SK-N-SH treated with all-trans-retinoic acid at 6 μM for 48 hours (cell line): ENCODE measurements around the gene FRS3.

Experiments
- ATAC-seq: fragments of 200-7000 bp; cut with Tn5 transposase; 3 replicates; pipeline ENCODE4 v1.9.1; 2020; ENCODE audit warnings: mild to moderate bottlenecking, moderate library complexity
- ARNTL ChIP-seq: fragments of 450-650 bp; formaldehyde crosslinking; IDR thresholded peaks from 2 replicates; pipeline ENCODE4 v1.5.0; 2020; ENCODE audit warnings: low read depth, mild to moderate bottlenecking, moderate library complexity, borderline replicate concordance
- BACH2 ChIP-seq: fragments of 250-450 bp; sonication (Bioruptor Pico); IDR thresholded peaks from 2 replicates; pipeline ENCODE4 v1.9.0; 2021; ENCODE audit warnings: mild to moderate bottlenecking, borderline replicate concordance
- CSDC2 ChIP-seq: fragments of 250-450 bp; sonication (Bioruptor Pico); IDR thresholded peaks from 2 replicates; pipeline ENCODE4 v1.5.0; 2020; ENCODE audit warnings: mild to moderate bottlenecking, moderate library complexity
- ESRRG ChIP-seq: fragments of 250-450 bp; sonication (Bioruptor Pico); IDR thresholded peaks from 2 replicates; pipeline ENCODE4 v1.6.1; 2021; ENCODE audit warnings: mild to moderate bottlenecking
- GLIS3 ChIP-seq: fragments of 250-450 bp; sonication (Bioruptor Pico); IDR thresholded peaks from 2 replicates; pipeline ENCODE4 v1.5.0; 2020; ENCODE audit warnings: mild to moderate bottlenecking, moderate library complexity
- ISL1 ChIP-seq: fragments of 250-450 bp; sonication (Bioruptor Pico); IDR thresholded peaks from 2 replicates; pipeline ENCODE4 v2.1.2; 2022; ENCODE audit warnings: mild to moderate bottlenecking, moderate library complexity
- PPARA ChIP-seq: fragments of 250-450 bp; sonication (Bioruptor Pico); IDR thresholded peaks from 2 replicates; pipeline ENCODE4 v1.5.0; 2020; ENCODE audit warnings: mild to moderate bottlenecking, borderline replicate concordance
- RARB ChIP-seq: fragments of 250-450 bp; sonication (Bioruptor Pico); IDR thresholded peaks from 2 replicates; pipeline ENCODE4 v1.8.0; 2021; ENCODE audit warnings: mild to moderate bottlenecking, moderate library complexity
- SNAI2 ChIP-seq: fragments of 250-450 bp; sonication (Bioruptor Pico); IDR thresholded peaks from 2 replicates; pipeline ENCODE4 v1.5.0; 2020; ENCODE audit warnings: mild to moderate bottlenecking, moderate library complexity
- TOX ChIP-seq: fragments of 250-450 bp; sonication (Bioruptor Pico); IDR thresholded peaks from 2 replicates; pipeline ENCODE4 v1.8.0; 2021; ENCODE audit warnings: mild to moderate bottlenecking, moderate library complexity, borderline replicate concordance
- ZC3H10 ChIP-seq: fragments of 250-450 bp; sonication (Bioruptor Pico); IDR thresholded peaks from 2 replicates; pipeline ENCODE4 v1.5.1; 2021; ENCODE audit warnings: mild to moderate bottlenecking, moderate library complexity
- ZFP3 ChIP-seq: fragments of 250-450 bp; sonication (Bioruptor Pico); IDR thresholded peaks from 2 replicates; pipeline ENCODE4 v1.5.0; 2020; ENCODE audit warnings: mild to moderate bottlenecking, moderate library complexity
- ZFP30 ChIP-seq: fragments of 450-650 bp; formaldehyde crosslinking; IDR thresholded peaks from 2 replicates; pipeline ENCODE4 v1.5.0; 2022; ENCODE audit warnings: mild to moderate bottlenecking, moderate library complexity
- ZNF565 ChIP-seq: fragments of 450-650 bp; formaldehyde crosslinking; conservative IDR thresholded peaks from 2 replicates; pipeline ENCODE4 v1.5.0; 2020; ENCODE audit warnings: low read depth, mild to moderate bottlenecking, moderate library complexity
- ZNF8 ChIP-seq: fragments of 450-650 bp; formaldehyde crosslinking; IDR thresholded peaks from 2 replicates; pipeline ENCODE4 v1.5.0; 2020; ENCODE audit warnings: mild to moderate bottlenecking, moderate library complexity
- TF ChIP-seq, protein P1 (sequence below): fragments of 250-450 bp; sonication (Bioruptor Pico); IDR thresholded peaks from 2 replicates; pipeline ENCODE4 v1.8.0; 2021; ENCODE audit warnings: low read depth, mild to moderate bottlenecking, moderate library complexity, borderline replicate concordance
- TF ChIP-seq, protein P2 (sequence below): fragments of 250-450 bp; sonication (Bioruptor Pico); IDR thresholded peaks from 2 replicates; pipeline ENCODE4 v1.5.0; 2020; ENCODE audit warnings: mild to moderate bottlenecking, moderate library complexity
- TF ChIP-seq, protein P3 (sequence below): fragments of 250-450 bp; sonication (Bioruptor Pico); IDR thresholded peaks from 2 replicates; pipeline ENCODE4 v1.8.0; 2020; ENCODE audit warnings: mild to moderate bottlenecking, moderate library complexity, borderline replicate concordance
- TF ChIP-seq, protein P4 (sequence below): fragments of 250-450 bp; sonication (Bioruptor Pico); IDR thresholded peaks from 2 replicates; pipeline ENCODE4 v1.5.1; 2021; ENCODE audit warnings: mild to moderate bottlenecking, moderate library complexity

Gene FRS3

DNA sequence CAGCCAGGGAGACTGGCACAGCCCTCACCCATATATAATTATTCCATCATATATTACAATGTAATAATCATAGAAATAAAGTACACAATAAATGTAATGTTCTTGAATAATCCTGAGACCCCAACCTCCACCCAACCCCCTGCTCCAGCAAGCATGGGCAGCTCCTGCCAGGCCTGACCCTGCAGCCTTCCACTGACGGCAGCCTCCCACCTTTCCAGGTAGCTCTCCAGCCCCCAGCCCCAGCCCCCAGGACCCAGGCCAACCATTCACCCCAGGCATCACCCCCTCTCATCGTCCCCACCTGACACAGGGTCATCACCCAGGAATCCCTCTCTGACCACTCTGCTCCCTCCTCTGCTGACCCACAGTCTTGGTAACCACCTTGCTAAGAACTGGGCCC lies 58.9 kb downstream of the FRS3 start:
- TF ChIP-seq ZFP30 (CRISPR knock-in tag) (no peak), BACH2 (no peak), CSDC2 (CRISPR knock-in tag) (no peak), ARNTL (CRISPR knock-in tag) (no peak), RARB (CRISPR knock-in tag) (no peak), ESRRG (CRISPR knock-in tag) (no peak), ZFP3 (CRISPR knock-in tag) (no peak), ZC3H10 (CRISPR knock-in tag) (no peak), SNAI2 (CRISPR knock-in tag) (no peak), ZNF565 (CRISPR knock-in tag) (no peak), ISL1 (no peak), TOX (no peak), GLIS3 (CRISPR knock-in tag) (no peak), ZNF8 (CRISPR knock-in tag) (no peak)
- TF ChIP-seq, protein P1, sequence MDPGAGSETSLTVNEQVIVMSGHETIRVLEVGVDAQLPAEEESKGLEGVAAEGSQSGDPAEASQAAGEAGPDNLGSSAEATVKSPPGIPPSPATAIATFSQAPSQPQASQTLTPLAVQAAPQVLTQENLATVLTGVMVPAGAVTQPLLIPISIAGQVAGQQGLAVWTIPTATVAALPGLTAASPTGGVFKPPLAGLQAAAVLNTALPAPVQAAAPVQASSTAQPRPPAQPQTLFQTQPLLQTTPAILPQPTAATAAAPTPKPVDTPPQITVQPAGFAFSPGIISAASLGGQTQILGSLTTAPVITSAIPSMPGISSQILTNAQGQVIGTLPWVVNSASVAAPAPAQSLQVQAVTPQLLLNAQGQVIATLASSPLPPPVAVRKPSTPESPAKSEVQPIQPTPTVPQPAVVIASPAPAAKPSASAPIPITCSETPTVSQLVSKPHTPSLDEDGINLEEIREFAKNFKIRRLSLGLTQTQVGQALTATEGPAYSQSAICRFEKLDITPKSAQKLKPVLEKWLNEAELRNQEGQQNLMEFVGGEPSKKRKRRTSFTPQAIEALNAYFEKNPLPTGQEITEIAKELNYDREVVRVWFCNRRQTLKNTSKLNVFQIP (CRISPR knock-in tag): no peak
- TF ChIP-seq, protein P2, sequence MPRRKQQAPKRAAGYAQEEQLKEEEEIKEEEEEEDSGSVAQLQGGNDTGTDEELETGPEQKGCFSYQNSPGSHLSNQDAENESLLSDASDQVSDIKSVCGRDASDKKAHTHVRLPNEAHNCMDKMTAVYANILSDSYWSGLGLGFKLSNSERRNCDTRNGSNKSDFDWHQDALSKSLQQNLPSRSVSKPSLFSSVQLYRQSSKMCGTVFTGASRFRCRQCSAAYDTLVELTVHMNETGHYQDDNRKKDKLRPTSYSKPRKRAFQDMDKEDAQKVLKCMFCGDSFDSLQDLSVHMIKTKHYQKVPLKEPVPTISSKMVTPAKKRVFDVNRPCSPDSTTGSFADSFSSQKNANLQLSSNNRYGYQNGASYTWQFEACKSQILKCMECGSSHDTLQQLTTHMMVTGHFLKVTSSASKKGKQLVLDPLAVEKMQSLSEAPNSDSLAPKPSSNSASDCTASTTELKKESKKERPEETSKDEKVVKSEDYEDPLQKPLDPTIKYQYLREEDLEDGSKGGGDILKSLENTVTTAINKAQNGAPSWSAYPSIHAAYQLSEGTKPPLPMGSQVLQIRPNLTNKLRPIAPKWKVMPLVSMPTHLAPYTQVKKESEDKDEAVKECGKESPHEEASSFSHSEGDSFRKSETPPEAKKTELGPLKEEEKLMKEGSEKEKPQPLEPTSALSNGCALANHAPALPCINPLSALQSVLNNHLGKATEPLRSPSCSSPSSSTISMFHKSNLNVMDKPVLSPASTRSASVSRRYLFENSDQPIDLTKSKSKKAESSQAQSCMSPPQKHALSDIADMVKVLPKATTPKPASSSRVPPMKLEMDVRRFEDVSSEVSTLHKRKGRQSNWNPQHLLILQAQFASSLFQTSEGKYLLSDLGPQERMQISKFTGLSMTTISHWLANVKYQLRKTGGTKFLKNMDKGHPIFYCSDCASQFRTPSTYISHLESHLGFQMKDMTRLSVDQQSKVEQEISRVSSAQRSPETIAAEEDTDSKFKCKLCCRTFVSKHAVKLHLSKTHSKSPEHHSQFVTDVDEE (CRISPR knock-in tag): no peak
- TF ChIP-seq, protein P3, sequence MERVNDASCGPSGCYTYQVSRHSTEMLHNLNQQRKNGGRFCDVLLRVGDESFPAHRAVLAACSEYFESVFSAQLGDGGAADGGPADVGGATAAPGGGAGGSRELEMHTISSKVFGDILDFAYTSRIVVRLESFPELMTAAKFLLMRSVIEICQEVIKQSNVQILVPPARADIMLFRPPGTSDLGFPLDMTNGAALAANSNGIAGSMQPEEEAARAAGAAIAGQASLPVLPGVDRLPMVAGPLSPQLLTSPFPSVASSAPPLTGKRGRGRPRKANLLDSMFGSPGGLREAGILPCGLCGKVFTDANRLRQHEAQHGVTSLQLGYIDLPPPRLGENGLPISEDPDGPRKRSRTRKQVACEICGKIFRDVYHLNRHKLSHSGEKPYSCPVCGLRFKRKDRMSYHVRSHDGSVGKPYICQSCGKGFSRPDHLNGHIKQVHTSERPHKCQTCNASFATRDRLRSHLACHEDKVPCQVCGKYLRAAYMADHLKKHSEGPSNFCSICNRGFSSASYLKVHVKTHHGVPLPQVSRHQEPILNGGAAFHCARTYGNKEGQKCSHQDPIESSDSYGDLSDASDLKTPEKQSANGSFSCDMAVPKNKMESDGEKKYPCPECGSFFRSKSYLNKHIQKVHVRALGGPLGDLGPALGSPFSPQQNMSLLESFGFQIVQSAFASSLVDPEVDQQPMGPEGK (CRISPR knock-in tag): no peak
- TF ChIP-seq, protein P4, sequence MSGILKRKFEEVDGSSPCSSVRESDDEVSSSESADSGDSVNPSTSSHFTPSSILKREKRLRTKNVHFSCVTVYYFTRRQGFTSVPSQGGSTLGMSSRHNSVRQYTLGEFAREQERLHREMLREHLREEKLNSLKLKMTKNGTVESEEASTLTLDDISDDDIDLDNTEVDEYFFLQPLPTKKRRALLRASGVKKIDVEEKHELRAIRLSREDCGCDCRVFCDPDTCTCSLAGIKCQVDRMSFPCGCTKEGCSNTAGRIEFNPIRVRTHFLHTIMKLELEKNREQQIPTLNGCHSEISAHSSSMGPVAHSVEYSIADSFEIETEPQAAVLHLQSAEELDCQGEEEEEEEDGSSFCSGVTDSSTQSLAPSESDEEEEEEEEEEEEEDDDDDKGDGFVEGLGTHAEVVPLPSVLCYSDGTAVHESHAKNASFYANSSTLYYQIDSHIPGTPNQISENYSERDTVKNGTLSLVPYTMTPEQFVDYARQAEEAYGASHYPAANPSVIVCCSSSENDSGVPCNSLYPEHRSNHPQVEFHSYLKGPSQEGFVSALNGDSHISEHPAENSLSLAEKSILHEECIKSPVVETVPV (CRISPR knock-in tag): no peak
- TF ChIP-seq, all 23 proteins: peak for 0
- ATAC-seq: no peak

DNA sequence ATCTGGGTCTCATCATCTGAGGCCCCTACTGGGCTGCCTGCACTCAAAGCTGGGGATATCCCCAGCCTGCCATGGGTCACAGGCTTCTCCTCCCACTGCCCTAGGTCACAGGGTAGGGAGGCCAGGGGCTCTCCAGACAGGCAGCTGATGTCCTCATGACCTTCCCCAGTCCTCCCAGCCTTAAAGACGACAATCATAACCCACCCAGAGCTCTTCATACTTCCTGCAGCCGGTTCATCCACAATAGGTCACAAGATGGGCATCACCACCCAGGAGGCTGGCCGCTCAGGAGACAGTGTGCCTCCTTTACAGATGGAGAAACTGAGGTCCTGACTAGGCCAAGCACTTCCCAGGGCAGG lies 59.5 kb downstream of the FRS3 start:
- TF ChIP-seq PPARA (CRISPR knock-in tag): no peak
- TF ChIP-seq CSDC2 (CRISPR knock-in tag): no peak
- TF ChIP-seq RARB (CRISPR knock-in tag): no peak
- TF ChIP-seq ZNF8 (CRISPR knock-in tag): no peak
- no peak for ATAC-seq
